Measurements from ENCODE around the gene FAM120B. TPM values are rescaled to one million over a fixed set of nuclear protein-coding genes. Genes with fewer than 3 reads are reported as not detected.
"Not testable (repeated sequence)": the region's sequence is repeated elsewhere in the genome, so short reads cannot be mapped to it uniquely, and the experiment has no call there.

The FAM120B gene
- total RNA-seq (10 to 100 TPM; 52.0 to 52.4 TPM), polyA plus RNA-seq (10 to 100 TPM; 16.4 to 34.7 (median 29.6) TPM), total RNA-seq (29.7 to 69.9 (median 56.0) reads per million in 6 experiments)

DNA sequence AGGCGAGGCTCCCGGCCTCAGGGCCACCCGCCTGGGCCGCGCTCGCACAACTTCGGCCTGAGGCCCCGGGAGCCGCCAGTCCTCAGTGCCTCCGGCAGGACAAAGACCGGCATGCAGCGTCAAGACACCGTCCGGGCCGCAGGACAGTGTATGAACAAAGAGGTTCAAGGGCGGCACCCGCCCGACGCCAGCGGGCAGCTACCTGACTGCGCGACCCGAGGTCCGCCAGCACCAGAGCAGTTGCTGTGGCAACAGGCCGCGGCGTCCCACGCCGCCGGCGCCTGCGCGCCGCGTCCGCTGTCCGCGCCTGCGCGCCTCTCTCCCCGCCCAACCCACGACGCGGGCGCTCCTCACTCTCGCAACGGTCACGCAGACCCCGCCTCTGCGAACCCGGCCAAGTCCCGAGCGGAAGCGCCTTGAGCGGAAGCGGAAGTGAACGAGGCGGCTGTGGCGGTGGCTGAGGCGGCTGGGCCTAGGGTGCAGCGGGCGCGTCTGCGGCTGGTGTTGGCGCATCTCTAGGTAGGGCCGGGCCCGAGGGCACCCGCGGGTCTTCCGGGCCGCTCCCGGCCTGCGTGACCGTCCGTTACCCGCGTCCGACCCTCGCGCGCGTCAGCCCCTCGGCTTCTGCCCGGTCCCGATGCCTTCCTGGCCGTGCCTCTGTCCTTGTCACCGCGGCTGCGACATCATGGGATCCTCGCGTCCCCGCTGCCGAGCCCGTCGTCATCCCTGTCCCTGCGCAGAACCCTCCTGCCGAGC, at the start of gene FAM120B:
Gene FAM120B (plus strand): TSS at position 435 of the 756 bp plus-strand sequence. CDS start 10,633 bp downstream, outside the sequence.
- ATAC-seq (peak; percentile 94 to 96), DNase-seq (peak; percentile 90 to 97 (median 94))
- peak within 1 kb of the TSS; percentile 93 to 99 (median 98) for H3K27ac Mint-ChIP-seq
- H3K36me3 Mint-ChIP-seq: peaks cover 3 to 17% (median 4%) of the 10 kb centered on the region in 3 donors
- peaks cover 0 to 6% (median 3%) of the 10 kb centered on the region in 9 donors for H3K9me3 Mint-ChIP-seq
- H3K27me3 Mint-ChIP-seq: peaks cover 0 to 16% (median 5%) of the 10 kb centered on the region in 5 donors
- H3K4me1 Mint-ChIP-seq: peaks cover 33 to 52% (median 42%) of the 10 kb centered on the region in 4 donors
- peak within 1 kb of the TSS; percentile 89 to 99 (median 96) for H3K4me3 Mint-ChIP-seq
- POLR2A ChIA-PET: interaction anchor here (1.0 to 3.0 kb wide), 7 partner anchors 11 to 605 kb away, joined by 3 to 25 read pairs (median 4); partner anchors contain the start of genes C6orf120, TBP and WDR27

- H3K9me3 Mint-ChIP-seq: no peaks in the 10 kb centered on the region
- DNase-seq (peak in 1 of 10 donors; percentile 6), ATAC-seq (no peak)
- H3K4me1 Mint-ChIP-seq: peaks cover 0 to 3% (median 0%) of the 10 kb centered on the region in 4 donors
- no peaks in the 10 kb centered on the region for H3K36me3 Mint-ChIP-seq
- peaks cover 0 to 7% (median 0%) of the 10 kb centered on the region in 5 donors for H3K27me3 Mint-ChIP-seq
- peak overlapping the region in 2 of 10 donors; percentile 37 to 77 for H3K27ac Mint-ChIP-seq
- H3K4me3 Mint-ChIP-seq: no peak overlapping the region
- POLR2A ChIA-PET: no interaction called here
Observed at GRCh38 chr6:170257376-170257775, 49.2 kb upstream of the FAM120B start.

GRCh38 chr6:170258407-170258806, 48.2 kb upstream of the FAM120B start:
- H3K27me3 Mint-ChIP-seq: peaks cover 0 to 7% (median 0%) of the 10 kb centered on the region in 5 donors
- no peaks in the 10 kb centered on the region for H3K36me3 Mint-ChIP-seq
- no peaks in the 10 kb centered on the region for H3K9me3 Mint-ChIP-seq
- ATAC-seq (no peak), DNase-seq (peak in 1 of 10 donors; percentile 9)
- H3K4me3 Mint-ChIP-seq: no peak overlapping the region
- POLR2A ChIA-PET: no interaction called here
- no peak overlapping the region for H3K27ac Mint-ChIP-seq
- peaks cover 0 to 5% (median 2%) of the 10 kb centered on the region in 4 donors for H3K4me1 Mint-ChIP-seq

DNA sequence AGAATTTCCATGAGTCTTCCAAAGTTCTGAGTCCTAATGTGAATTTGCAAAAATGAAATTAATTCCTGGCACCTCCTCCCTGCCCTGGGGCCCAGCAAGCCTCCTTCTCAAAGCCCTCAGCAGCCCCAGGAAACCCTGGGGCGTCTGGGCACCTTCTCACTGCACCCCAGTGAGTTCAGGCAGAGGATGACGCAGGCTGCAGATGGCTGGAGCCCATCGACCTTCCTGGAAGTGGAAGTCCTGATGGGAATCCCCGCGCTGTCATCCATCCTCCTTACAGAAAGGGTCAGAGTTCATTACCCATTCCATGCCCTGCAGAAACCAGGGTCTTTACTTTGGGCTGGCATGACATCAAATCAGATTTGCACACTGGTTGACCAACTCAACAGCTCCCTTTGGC, 47.3 kb upstream of the FAM120B start:
- no peak overlapping the region for H3K27ac Mint-ChIP-seq
- no peak for ATAC-seq

GRCh38 chr6:170260686-170261085, 45.9 kb upstream of the FAM120B start:
- DNase-seq (peak in 1 of 10 donors; percentile 27), ATAC-seq (peak in 1 of 2 donors; percentile 47)
- H3K4me3 Mint-ChIP-seq: no peak overlapping the region
- H3K27ac Mint-ChIP-seq: no peak overlapping the region
- POLR2A ChIA-PET: interaction anchor here (1.0 kb wide), 1 partner anchor 31 kb away, joined by 4 read pairs; no protein-coding TSS in a partner anchor
- peaks cover 0 to 3% (median under 1%) of the 10 kb centered on the region in 4 donors for H3K4me1 Mint-ChIP-seq
- H3K9me3 Mint-ChIP-seq: no peaks in the 10 kb centered on the region
- peaks cover 0 to 4% (median 0%) of the 10 kb centered on the region in 5 donors for H3K27me3 Mint-ChIP-seq
- H3K36me3 Mint-ChIP-seq: no peaks in the 10 kb centered on the region

More for the DNA sequence above, 47.3 kb upstream of the FAM120B start:
- POLR2A ChIA-PET: no interaction called here
- Mint-ChIP-seq H3K4me3 (no peak overlapping the region), H3K36me3 (no peaks in the 10 kb centered on the region), H3K27me3 (peaks cover 0 to 7% (median 0%) of the 10 kb centered on the region in 5 donors), H3K9me3 (no peaks in the 10 kb centered on the region), H3K4me1 (peaks cover 0 to 5% (median 2%) of the 10 kb centered on the region in 4 donors)
- no peak for DNase-seq

DNA sequence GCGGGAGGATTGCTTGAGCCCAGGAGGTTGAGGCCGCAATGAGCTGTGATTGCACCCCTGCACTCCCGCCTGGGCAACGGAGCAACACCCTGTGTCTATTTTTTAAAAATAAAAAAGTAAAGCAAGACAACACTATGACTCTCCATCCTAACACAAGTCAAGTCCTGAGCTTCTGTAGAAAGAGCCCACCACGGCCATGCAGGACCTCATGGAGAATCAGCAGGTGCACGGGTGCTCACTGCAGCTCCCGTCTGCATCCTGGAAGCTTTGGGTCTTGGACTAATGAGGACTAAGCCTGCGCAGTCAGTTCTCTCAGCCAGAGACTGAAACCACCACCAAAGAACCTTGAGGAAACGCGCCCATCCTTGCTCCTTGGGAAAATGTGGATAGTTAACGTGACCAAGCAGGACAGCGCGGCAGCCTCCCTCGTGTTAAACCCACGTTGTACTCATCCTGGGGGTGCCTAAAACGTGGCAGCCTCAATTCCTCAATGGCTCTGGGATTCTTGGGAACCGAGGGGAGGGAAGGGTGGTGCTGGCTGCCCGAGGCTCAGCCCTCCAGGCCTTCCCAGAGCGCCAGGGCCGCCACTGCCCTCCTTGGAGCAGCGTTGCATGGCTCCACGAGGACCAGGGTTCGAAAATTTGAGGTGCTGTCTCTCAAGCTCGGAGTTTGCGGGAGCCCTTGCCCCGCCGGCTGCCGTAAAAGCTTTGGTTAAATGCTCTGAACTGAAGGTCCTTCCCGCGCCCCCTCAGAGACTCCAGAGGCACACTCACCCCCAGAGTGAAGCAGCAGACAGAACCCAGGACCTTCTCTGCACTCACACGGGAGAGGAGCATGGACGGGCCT, 44.7 kb upstream of the FAM120B start:
- Mint-ChIP-seq H3K4me1 (peaks cover 0 to 6% (median 3%) of the 10 kb centered on the region in 4 donors), H3K27me3 (peaks cover 0 to 4% (median 0%) of the 10 kb centered on the region in 5 donors), H3K9me3 (no peaks in the 10 kb centered on the region), H3K4me3 (no peak overlapping the region), H3K27ac (no peak overlapping the region), H3K36me3 (no peaks in the 10 kb centered on the region)
- POLR2A ChIA-PET: interaction anchor here (1.0 to 2.1 kb wide), 2 partner anchors 10 to 30 kb away, joined by 4 to 7 read pairs; no protein-coding TSS in a partner anchor
- ATAC-seq (no peak), DNase-seq (peak in 1 of 10 donors; percentile 55)

DNA sequence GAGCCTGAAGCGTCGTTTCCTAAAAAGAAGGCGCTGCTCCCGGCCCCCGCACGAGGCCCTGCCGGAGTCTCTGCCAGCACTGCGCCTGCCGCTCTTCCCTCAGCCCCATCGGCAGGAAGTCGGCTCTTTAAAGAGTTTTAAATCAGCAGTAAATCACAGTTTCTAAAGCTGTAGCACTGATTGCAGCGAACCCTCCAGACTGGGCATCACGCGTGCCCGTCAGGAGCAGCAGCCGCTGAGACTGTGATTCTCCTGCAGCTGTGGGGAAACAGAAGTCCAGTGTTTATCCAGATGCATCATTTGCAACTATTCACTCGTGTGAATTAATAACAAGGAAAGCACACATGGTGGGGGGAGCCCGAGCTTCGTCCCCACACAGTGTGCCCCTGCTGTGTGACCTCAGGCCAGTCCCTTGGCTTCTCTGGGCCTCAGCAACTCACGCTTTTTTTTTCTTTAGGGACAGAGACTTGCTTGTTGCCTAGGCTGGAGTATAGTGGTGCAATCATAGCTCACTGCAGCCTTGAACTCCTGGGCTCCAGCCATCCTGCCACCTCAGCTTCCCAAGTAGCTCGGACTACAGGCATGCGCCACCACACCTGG, 44.0 kb upstream of the FAM120B start:
- Mint-ChIP-seq H3K27me3 (peaks cover 0 to 4% (median 0%) of the 10 kb centered on the region in 5 donors), H3K27ac (no peak overlapping the region), H3K9me3 (no peaks in the 10 kb centered on the region), H3K4me1 (peaks cover 0 to 6% (median 3%) of the 10 kb centered on the region in 4 donors), H3K4me3 (no peak overlapping the region), H3K36me3 (no peaks in the 10 kb centered on the region)
- peak in 1 of 10 donors; percentile 13 for DNase-seq
- POLR2A ChIA-PET: interaction anchor here (0.6 to 2.1 kb wide), 2 partner anchors 9 to 104 kb away, joined by 3 to 7 read pairs; no protein-coding TSS in a partner anchor
- ATAC-seq: no peak

GRCh38 chr6:170263410-170263809, 43.1 kb upstream of the FAM120B start:
- POLR2A ChIA-PET: interaction anchor here (2.1 kb wide), 1 partner anchor 8 kb away, joined by 7 read pairs; no protein-coding TSS in a partner anchor

DNA sequence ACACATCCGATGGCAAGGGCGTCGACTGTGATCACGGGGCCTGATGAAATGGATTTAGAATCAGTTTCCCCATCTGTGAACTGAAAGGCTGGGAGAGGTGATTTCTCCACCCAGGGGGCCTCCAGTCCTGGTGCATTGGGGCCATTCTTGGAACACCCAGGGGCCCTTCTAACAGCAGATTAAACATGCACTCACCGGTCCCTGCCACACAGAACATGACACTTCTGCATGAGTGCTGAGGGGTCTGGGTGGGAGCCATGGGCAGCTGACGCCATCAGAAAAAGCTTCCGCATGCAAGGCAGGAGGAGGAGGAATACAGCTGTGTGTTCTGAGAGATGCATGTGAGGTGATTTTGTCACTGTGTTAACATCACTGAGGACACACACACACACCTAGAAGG, 42.5 kb upstream of the FAM120B start:
- H3K9me3 Mint-ChIP-seq: no peaks in the 10 kb centered on the region
- POLR2A ChIA-PET: no interaction called here
- H3K27ac Mint-ChIP-seq: no peak overlapping the region
- peaks cover 0 to 6% (median 3%) of the 10 kb centered on the region in 4 donors for H3K4me1 Mint-ChIP-seq
- DNase-seq: peak in 1 of 10 donors; percentile 55
- H3K4me3 Mint-ChIP-seq: no peak overlapping the region
- peaks cover 0 to 4% (median 0%) of the 10 kb centered on the region in 5 donors for H3K27me3 Mint-ChIP-seq
- ATAC-seq: no peak
- no peaks in the 10 kb centered on the region for H3K36me3 Mint-ChIP-seq

More at GRCh38 chr6:170263410-170263809, 43.1 kb upstream of the FAM120B start:
- peaks cover 0 to 4% (median 0%) of the 10 kb centered on the region in 5 donors for H3K27me3 Mint-ChIP-seq
- no peak overlapping the region for H3K27ac Mint-ChIP-seq
- no peak overlapping the region for H3K4me3 Mint-ChIP-seq
- no peaks in the 10 kb centered on the region for H3K9me3 Mint-ChIP-seq
- peak in 1 of 10 donors; percentile 46 for DNase-seq
- H3K4me1 Mint-ChIP-seq: peaks cover 0 to 6% (median 3%) of the 10 kb centered on the region in 4 donors
- ATAC-seq: no peak
- H3K36me3 Mint-ChIP-seq: no peaks in the 10 kb centered on the region

GRCh38 chr6:170264644-170265043, 41.9 kb upstream of the FAM120B start:
- H3K27ac Mint-ChIP-seq, ATAC-seq, H3K4me3 Mint-ChIP-seq, POLR2A ChIA-PET, H3K36me3 Mint-ChIP-seq, H3K9me3 Mint-ChIP-seq, H3K4me1 Mint-ChIP-seq, H3K27me3 Mint-ChIP-seq: not testable (repeated sequence)
- peak in 1 of 10 donors; percentile 22 for DNase-seq

GRCh38 chr6:170265655-170266054, 40.9 kb upstream of the FAM120B start:
- no peak overlapping the region for H3K27ac Mint-ChIP-seq
- POLR2A ChIA-PET: no interaction called here
- no peak for ATAC-seq
- H3K4me3 Mint-ChIP-seq: no peak overlapping the region
- peaks cover 0 to 12% (median 6%) of the 10 kb centered on the region in 4 donors for H3K4me1 Mint-ChIP-seq
- H3K36me3 Mint-ChIP-seq: no peaks in the 10 kb centered on the region
- peak in 1 of 10 donors; percentile 10 for DNase-seq
- H3K9me3 Mint-ChIP-seq: no peaks in the 10 kb centered on the region
- peaks cover 0 to 4% (median 0%) of the 10 kb centered on the region in 5 donors for H3K27me3 Mint-ChIP-seq

All from naive thymus-derived CD8-positive, alpha-beta T cell (primary cell).